Activated naive CD8-positive, alpha-beta T cell treated with anti-CD3 and anti-CD28 coated beads, Interleukin-2, amount 10 ng/mL, durations not matched to agents 7 days and 5 days (primary cell): ENCODE measurements around the gene RPN2. TPM values are rescaled to one million over a fixed set of nuclear protein-coding genes. Genes with fewer than 3 reads are reported as not detected.

Source experiments
- ATAC-seq: fragments of 150-1000 bp; cut with Tn5 transposase; one replicate; pipeline ENCODE4 v1.10.0; 2021; ENCODE audit warnings: low read depth, moderate library complexity
- POLR2A ChIA-PET: fragments of 350-600 bp; sonication (Branson Sonifier 250); formaldehyde crosslinking; loops from one replicate; lab custom pipeline; 2021; ENCODE audit warnings: antibody characterized with exemption; lab: Charles Lee
- DNase-seq: peaks from one replicate; pipeline ENCODE4 v3.0.0; 2021
- H3K27ac Mint-ChIP-seq: one replicate; pipeline ENCODE4 v1.8.0; 2022; ENCODE audit warnings: mild to moderate bottlenecking, mixed read lengths
- H3K27me3 Mint-ChIP-seq: one replicate; pipeline ENCODE4 v1.8.0; 2022; ENCODE audit warnings: mild to moderate bottlenecking, moderate library complexity, mixed read lengths
- H3K36me3 Mint-ChIP-seq: one replicate; pipeline ENCODE4 v1.8.0; 2021; ENCODE audit warnings: mild to moderate bottlenecking, mixed read lengths
- H3K4me1 Mint-ChIP-seq: one replicate; pipeline ENCODE4 v1.8.0; 2021; ENCODE audit warnings: mixed read lengths
- H3K4me3 Mint-ChIP-seq: one replicate; pipeline ENCODE4 v1.8.0; 2022; ENCODE audit warnings: mild to moderate bottlenecking, moderate library complexity, mixed read lengths
- H3K9me3 Mint-ChIP-seq: one replicate; pipeline ENCODE4 v1.8.0; 2021; ENCODE audit warnings: mixed read lengths
- total RNA-seq, 2 experiments: library from RNA; stranded (reverse); gene quantifications; one replicate each; pipeline ENCODE4 v1.2.3, GENCODE V29; 2021

The RPN2 gene
- total RNA-seq, 2 experiments from 2014 or later: 126 to 135 TPM

GRCh38 chr20:37161830-37162549 lies 17.1 kb upstream of the RPN2 start:
- H3K4me3 Mint-ChIP-seq: no peak overlapping the region
- no peaks in the 10 kb centered on the region for H3K36me3 Mint-ChIP-seq
- DNase-seq (no peak), ATAC-seq (no peak)
- POLR2A ChIA-PET: interaction anchor here (1.0 kb wide), 1 partner anchor 67 kb away, joined by 3 read pairs; the partner anchor contains the start of gene RBL1
- no peaks in the 10 kb centered on the region for H3K4me1 Mint-ChIP-seq
- no peaks in the 10 kb centered on the region for H3K9me3 Mint-ChIP-seq
- peaks cover 9% of the 10 kb centered on the region for H3K27me3 Mint-ChIP-seq
- no peak overlapping the region for H3K27ac Mint-ChIP-seq

- POLR2A ChIA-PET: interaction anchor here (1.0 kb wide), 1 partner anchor 67 kb away, joined by 3 read pairs; the partner anchor contains the start of gene RBL1
- H3K27ac Mint-ChIP-seq: no peak overlapping the region
- no peak overlapping the region for H3K4me3 Mint-ChIP-seq
- ATAC-seq: no peak
- no peaks in the 10 kb centered on the region for H3K9me3 Mint-ChIP-seq
- no peak for DNase-seq
- H3K36me3 Mint-ChIP-seq: no peaks in the 10 kb centered on the region
- H3K27me3 Mint-ChIP-seq: peaks cover 9% of the 10 kb centered on the region
- no peaks in the 10 kb centered on the region for H3K4me1 Mint-ChIP-seq
Observed at GRCh38 chr20:37162646-37163045, 16.5 kb upstream of the RPN2 start.

GRCh38 chr20:37163832-37164554 lies 15.1 kb upstream of the RPN2 start:
- Mint-ChIP-seq H3K4me3 (peak overlapping the region; percentile 7), H3K4me1 (no peaks in the 10 kb centered on the region), H3K27me3 (peaks cover 6% of the 10 kb centered on the region), H3K9me3 (no peaks in the 10 kb centered on the region), H3K27ac (no peak overlapping the region), H3K36me3 (no peaks in the 10 kb centered on the region)
- DNase-seq: no peak
- ATAC-seq: no peak
- POLR2A ChIA-PET: no interaction called here

- no peaks in the 10 kb centered on the region for H3K4me1 Mint-ChIP-seq
- H3K27me3 Mint-ChIP-seq: peaks cover 6% of the 10 kb centered on the region
- H3K36me3 Mint-ChIP-seq: no peaks in the 10 kb centered on the region
- POLR2A ChIA-PET: no interaction called here
- no peaks in the 10 kb centered on the region for H3K9me3 Mint-ChIP-seq
- no peak for DNase-seq
- no peak for ATAC-seq
- H3K27ac Mint-ChIP-seq: no peak overlapping the region
- no peak overlapping the region for H3K4me3 Mint-ChIP-seq
Observed at GRCh38 chr20:37165031-37165430, 14.1 kb upstream of the RPN2 start.

- Mint-ChIP-seq H3K9me3 (no peaks in the 10 kb centered on the region), H3K27me3 (peaks cover 6% of the 10 kb centered on the region), H3K4me3 (no peak overlapping the region), H3K4me1 (no peaks in the 10 kb centered on the region), H3K36me3 (no peaks in the 10 kb centered on the region), H3K27ac (no peak overlapping the region)
- POLR2A ChIA-PET: interaction anchor here (0.7 kb wide), 1 partner anchor 50 kb away, joined by 3 read pairs; no protein-coding TSS in a partner anchor
- ATAC-seq: no peak
- no peak for DNase-seq
Observed at GRCh38 chr20:37166867-37167266, 12.3 kb upstream of the RPN2 start.

GRCh38 chr20:37172836-37173235 lies 6.3 kb upstream of the RPN2 start:
- H3K27ac Mint-ChIP-seq: no peak overlapping the region
- POLR2A ChIA-PET: interaction anchor here (1.1 kb wide), 1 partner anchor 78 kb away, joined by 3 read pairs; the partner anchor contains the start of gene RBL1

GRCh38 chr20:37179683-37180524 lies 774 bp downstream of the RPN2 start:
- Mint-ChIP-seq H3K27me3 (no peaks in the 10 kb centered on the region), H3K27ac (peak overlapping the region; percentile 95), H3K36me3 (peaks cover 20% of the 10 kb centered on the region), H3K4me3 (peak overlapping the region; percentile 94), H3K4me1 (peaks cover 28% of the 10 kb centered on the region), H3K9me3 (no peaks in the 10 kb centered on the region)
- DNase-seq (no peak), ATAC-seq (no peak)
- POLR2A ChIA-PET: interaction anchor here (0.6 to 3.1 kb wide), 9 partner anchors 10 to 1226 kb away, joined by 3 to 49 read pairs (median 4); partner anchors contain the start of genes RBL1 and SCAND1

More at GRCh38 chr20:37172836-37173235, 6.3 kb upstream of the RPN2 start:
- peaks cover 3% of the 10 kb centered on the region for H3K4me1 Mint-ChIP-seq
- H3K4me3 Mint-ChIP-seq: no peak overlapping the region
- H3K36me3 Mint-ChIP-seq: peaks cover 8% of the 10 kb centered on the region
- ATAC-seq (no peak), DNase-seq (no peak)
- H3K9me3 Mint-ChIP-seq: peaks cover 2% of the 10 kb centered on the region
- peaks cover 2% of the 10 kb centered on the region for H3K27me3 Mint-ChIP-seq

GRCh38 chr20:37185686-37186085 lies 6.6 kb downstream of the RPN2 start:
- no peak for DNase-seq
- ATAC-seq: no peak
- peak overlapping the region; percentile 44 for H3K27ac Mint-ChIP-seq
- POLR2A ChIA-PET: no interaction called here
- no peaks in the 10 kb centered on the region for H3K9me3 Mint-ChIP-seq
- no peak overlapping the region for H3K4me3 Mint-ChIP-seq
- peaks cover 41% of the 10 kb centered on the region for H3K36me3 Mint-ChIP-seq
- H3K27me3 Mint-ChIP-seq: no peaks in the 10 kb centered on the region
- peaks cover 36% of the 10 kb centered on the region for H3K4me1 Mint-ChIP-seq

- ATAC-seq: no peak
- no peaks in the 10 kb centered on the region for H3K9me3 Mint-ChIP-seq
- no peaks in the 10 kb centered on the region for H3K27me3 Mint-ChIP-seq
- DNase-seq: no peak
- H3K36me3 Mint-ChIP-seq: peaks cover 41% of the 10 kb centered on the region
- peak overlapping the region; percentile 86 for H3K27ac Mint-ChIP-seq
- POLR2A ChIA-PET: interaction anchor here (3.8 kb wide), 1 partner anchor 10 kb away, joined by 21 read pairs; the partner anchor contains the start of genes MROH8 and RPN2
- H3K4me1 Mint-ChIP-seq: peaks cover 42% of the 10 kb centered on the region
- H3K4me3 Mint-ChIP-seq: no peak overlapping the region
Observed at GRCh38 chr20:37188787-37189186, 9.7 kb downstream of the RPN2 start.

- Mint-ChIP-seq H3K4me1 (peaks cover 45% of the 10 kb centered on the region), H3K9me3 (no peaks in the 10 kb centered on the region), H3K36me3 (peaks cover 39% of the 10 kb centered on the region), H3K27me3 (no peaks in the 10 kb centered on the region), H3K27ac (peak overlapping the region; percentile 86), H3K4me3 (peak overlapping the region; percentile 46)
- peak; percentile 18 for ATAC-seq
- POLR2A ChIA-PET: interaction anchor here (0.5 to 3.8 kb wide), 4 partner anchors 11 to 339 kb away, joined by 3 to 21 read pairs (median 4); partner anchors contain the start of genes MROH8 and RPN2
- no peak for DNase-seq
Observed at GRCh38 chr20:37189416-37190016, 10.4 kb downstream of the RPN2 start.

GRCh38 chr20:37190354-37191112 lies 11.4 kb downstream of the RPN2 start:
- POLR2A ChIA-PET: interaction anchor here (2.7 to 3.8 kb wide), 2 partner anchors 12 to 95 kb away, joined by 9 to 21 read pairs; partner anchors contain the start of genes MROH8, RBL1 and RPN2
- DNase-seq (no peak), ATAC-seq (no peak)
- Mint-ChIP-seq H3K27ac (peak overlapping the region; percentile 86), H3K9me3 (no peaks in the 10 kb centered on the region), H3K36me3 (peaks cover 33% of the 10 kb centered on the region), H3K4me1 (peaks cover 49% of the 10 kb centered on the region), H3K27me3 (no peaks in the 10 kb centered on the region), H3K4me3 (no peak overlapping the region)
